Mesenchymal stem cell (in vitro differentiated cells and primary cell): ENCODE results near the gene KCNIP4.

Experiments used
- DNase-seq: peaks from one replicate; pipeline ENCODE4 v3.0.0-alpha.2; 2013
- H2AFZ ChIP-seq: one replicate; pipeline ENCODE4 v1.6.1; 2013; ENCODE audit warnings: low read depth, mild to moderate bottlenecking, control low read depth, inconsistent platforms, low read length, moderate library complexity
- H2AK5ac ChIP-seq: 2 replicates; pipeline ENCODE4 v1.6.1; 2013; ENCODE audit warnings: low read length, moderate library complexity, mild to moderate bottlenecking, inconsistent platforms; ENCODE audit not compliant: severe bottlenecking
- H2BK120ac ChIP-seq: one replicate; pipeline ENCODE4 v1.6.1; 2013; ENCODE audit warnings: low read depth, mild to moderate bottlenecking, inconsistent platforms, low read length, moderate library complexity
- H2BK12ac ChIP-seq, 2 experiments: one replicate each; pipeline ENCODE4 v1.6.1; 2013; ENCODE audit warnings: inconsistent platforms in 2 of 2, low read length in 2 of 2, mild to moderate bottlenecking in 2 of 2, moderate library complexity in 2 of 2, control low read depth in 1 of 2
- H2BK15ac ChIP-seq: one replicate; pipeline ENCODE4 v1.6.1; 2013; ENCODE audit warnings: mild to moderate bottlenecking, low read depth, inconsistent platforms; ENCODE audit not compliant: poor library complexity, severe bottlenecking
- H2BK5ac ChIP-seq: 2 replicates; pipeline ENCODE4 v1.6.1; 2013; ENCODE audit warnings: low read depth, mild to moderate bottlenecking, low read length, control low read depth, inconsistent platforms; ENCODE audit not compliant: poor library complexity, severe bottlenecking
- H3K14ac ChIP-seq, 2 experiments: one replicate each; pipeline ENCODE4 v1.6.1; 2013; ENCODE audit warnings: inconsistent platforms in 2 of 2, low read length in 2 of 2, control low read depth in 1 of 2, mild to moderate bottlenecking in 1 of 2, moderate library complexity in 1 of 2
- H3K18ac ChIP-seq, 2 experiments: one replicate each; pipeline ENCODE4 v1.6.1; 2013; ENCODE audit warnings: inconsistent platforms in 2 of 2, low read length in 2 of 2, control low read depth in 1 of 2, low read depth in 1 of 2, mild to moderate bottlenecking in 1 of 2
- H3K23ac ChIP-seq, 2 experiments: one replicate each; pipeline ENCODE4 v1.6.1; 2013; ENCODE audit warnings: inconsistent platforms in 2 of 2, low read length in 2 of 2, mild to moderate bottlenecking in 2 of 2, moderate library complexity in 2 of 2, control low read depth in 1 of 2
- H3K27ac ChIP-seq: 2 replicates; pipeline ENCODE4 v1.5.1; 2013; ENCODE audit warnings: mild to moderate bottlenecking, moderate library complexity, low read length, control low read depth, inconsistent platforms; ENCODE audit not compliant: poor library complexity, severe bottlenecking
- H3K27me3 ChIP-seq, 2 experiments: 2 replicates each; pipeline versions ENCODE4 v1.6.1 to v1.7.0; 2013; ENCODE audit warnings: low read length in 2 of 2, mild to moderate bottlenecking in 2 of 2, moderate library complexity in 2 of 2, control low read depth in 1 of 2, inconsistent platforms in 1 of 2; ENCODE audit not compliant: control insufficient read depth in 1 of 2, insufficient read depth in 1 of 2
- H3K36me3 ChIP-seq, 2 experiments: 2 replicates each; pipeline versions ENCODE4 v1.6.1 to v1.7.0; 2013; ENCODE audit warnings: low read length in 2 of 2, control low read depth in 1 of 2, inconsistent platforms in 1 of 2, low read depth in 1 of 2, mild to moderate bottlenecking in 1 of 2; ENCODE audit not compliant: insufficient read depth in 2 of 2, control insufficient read depth in 1 of 2
- H3K4ac ChIP-seq, 2 experiments: one replicate each; pipeline ENCODE4 v1.6.1; 2013; ENCODE audit warnings: inconsistent platforms in 2 of 2, low read length in 2 of 2, mild to moderate bottlenecking in 2 of 2, moderate library complexity in 2 of 2, control low read depth in 1 of 2, low read depth in 1 of 2
- H3K4me1 ChIP-seq: 2 replicates; pipeline ENCODE4 v1.6.1; 2013; ENCODE audit warnings: low read depth, low read length, control low read depth; ENCODE audit not compliant: control insufficient read depth, insufficient read depth
- H3K4me2 ChIP-seq: 2 replicates; pipeline ENCODE4 v1.6.1; 2013; ENCODE audit warnings: low read length, mild to moderate bottlenecking, inconsistent platforms; ENCODE audit not compliant: poor library complexity, severe bottlenecking
- H3K4me3 ChIP-seq, 2 experiments: 2 replicates each; pipeline versions ENCODE4 v1.5.1 to v1.7.0; 2013; ENCODE audit warnings: low read length in 2 of 2, mild to moderate bottlenecking in 2 of 2, control low read depth in 1 of 2, low read depth in 1 of 2; ENCODE audit not compliant: insufficient read depth in 1 of 2
- H3K79me1 ChIP-seq: replicated peaks from 2 replicates; pipeline ENCODE4 v1.6.1; 2013; ENCODE audit warnings: mild to moderate bottlenecking, control low read depth, low read length, inconsistent platforms; ENCODE audit not compliant: poor library complexity, severe bottlenecking
- H3K9ac ChIP-seq: 2 replicates; pipeline ENCODE4 v1.7.0; 2013; ENCODE audit warnings: mild to moderate bottlenecking, low read length, moderate library complexity
- H3K9me3 ChIP-seq: 2 replicates; pipeline ENCODE4 v1.7.0; 2013; ENCODE audit warnings: mild to moderate bottlenecking, low read length; ENCODE audit not compliant: control insufficient read depth
- H4K8ac ChIP-seq: one replicate; pipeline ENCODE4 v1.6.1; 2013; ENCODE audit warnings: inconsistent platforms, mild to moderate bottlenecking, low read length, moderate library complexity
- H4K91ac ChIP-seq: one replicate; pipeline ENCODE4 v1.6.1; 2013; ENCODE audit warnings: mild to moderate bottlenecking, low read length, inconsistent platforms
- WGBS: methylation state at CpG from one replicate; pipeline ENCODE4 v1.1.7; 2013; ENCODE audit warnings: mixed read lengths; 5-methylcytosine and 5-hydroxymethylcytosine counted together

KCNIP4 gene

GRCh38 chr4:20683766-20684165, 1264.8 kb downstream of the KCNIP4 start:
- no peak overlapping the region for H3K9ac ChIP-seq
- no peak overlapping the region for H2BK5ac ChIP-seq
- no peak overlapping the region for H3K14ac ChIP-seq
- no peak overlapping the region for H3K27ac ChIP-seq
- H4K8ac ChIP-seq: no peak overlapping the region
- H3K4me1 ChIP-seq: no peaks in the 10 kb centered on the region
- no peak overlapping the region for H2BK12ac ChIP-seq
- WGBS: no CpG with 5 or more reads among the region's 3 CpGs
- no peak overlapping the region for H4K91ac ChIP-seq
- H3K4me2 ChIP-seq: no peak overlapping the region
- H3K36me3 ChIP-seq: no peaks in the 10 kb centered on the region
- no peak overlapping the region for H2AK5ac ChIP-seq
- H3K23ac ChIP-seq: no peak overlapping the region
- H3K4ac ChIP-seq: no peak overlapping the region
- H3K18ac ChIP-seq: no peak overlapping the region
- no peak overlapping the region for H2AFZ ChIP-seq
- H2BK120ac ChIP-seq: no peak overlapping the region
- peaks cover 0 to 4% of the 10 kb centered on the region in 2 experiments for H3K27me3 ChIP-seq
- DNase-seq: no peak
- no peak overlapping the region for H3K4me3 ChIP-seq
- H3K79me1 ChIP-seq: no peaks in the 10 kb centered on the region
- no peak overlapping the region for H2BK15ac ChIP-seq
- H3K9me3 ChIP-seq: no peaks in the 10 kb centered on the region

GRCh38 chr4:20682853-20683252, 1265.7 kb downstream of the KCNIP4 start:
- Histone ChIP-seq H3K27ac (no peak overlapping the region), H2AK5ac (no peak overlapping the region), H3K23ac (no peak overlapping the region), H2BK12ac (no peak overlapping the region), H3K4ac (no peak overlapping the region), H2BK120ac (no peak overlapping the region), H4K8ac (no peak overlapping the region), H3K4me3 (no peak overlapping the region), H3K9me3 (no peaks in the 10 kb centered on the region), H2AFZ (no peak overlapping the region), H2BK15ac (no peak overlapping the region), H3K9ac (no peak overlapping the region), H3K4me1 (no peaks in the 10 kb centered on the region), H4K91ac (no peak overlapping the region), H2BK5ac (no peak overlapping the region), H3K36me3 (no peaks in the 10 kb centered on the region), H3K18ac (no peak overlapping the region), H3K79me1 (no peaks in the 10 kb centered on the region), H3K4me2 (no peak overlapping the region), H3K14ac (no peak overlapping the region), H3K27me3 (peaks cover 0 to 6% of the 10 kb centered on the region in 2 experiments)
- DNase-seq: no peak
- 69% methylated on average over 3 of the region's 3 CpGs for WGBS

- WGBS: 75% methylated on average over 1 of the region's 1 CpG
Observed at GRCh38 chr4:20681271-20681670, 1267.3 kb downstream of the KCNIP4 start.

GRCh38 chr4:20680736-20681135, 1267.8 kb downstream of the KCNIP4 start:
- no peak overlapping the region for H2BK15ac ChIP-seq
- no peak overlapping the region for H2BK12ac ChIP-seq
- no peaks in the 10 kb centered on the region for H3K4me1 ChIP-seq
- no peak overlapping the region for H3K4ac ChIP-seq
- no peaks in the 10 kb centered on the region for H3K36me3 ChIP-seq
- H3K23ac ChIP-seq: no peak overlapping the region
- no peak overlapping the region for H4K8ac ChIP-seq
- no peak overlapping the region for H2AFZ ChIP-seq
- H3K9ac ChIP-seq: no peak overlapping the region
- H4K91ac ChIP-seq: no peak overlapping the region
- no peaks in the 10 kb centered on the region for H3K9me3 ChIP-seq
- H3K4me2 ChIP-seq: no peak overlapping the region
- H3K4me3 ChIP-seq: no peak overlapping the region
- H3K79me1 ChIP-seq: no peaks in the 10 kb centered on the region
- H3K27me3 ChIP-seq: peaks cover 0 to 7% of the 10 kb centered on the region in 2 experiments
- H3K14ac ChIP-seq: no peak overlapping the region
- 63% methylated on average over 1 of the region's 1 CpG for WGBS
- DNase-seq: no peak
- no peak overlapping the region for H2AK5ac ChIP-seq
- no peak overlapping the region for H2BK5ac ChIP-seq
- H2BK120ac ChIP-seq: no peak overlapping the region
- H3K27ac ChIP-seq: no peak overlapping the region
- no peak overlapping the region for H3K18ac ChIP-seq

More at GRCh38 chr4:20681271-20681670, 1267.3 kb downstream of the KCNIP4 start:
- Histone ChIP-seq H3K23ac (no peak overlapping the region), H3K18ac (no peak overlapping the region), H2BK15ac (no peak overlapping the region), H3K79me1 (no peaks in the 10 kb centered on the region), H2BK5ac (no peak overlapping the region), H3K27ac (no peak overlapping the region), H3K36me3 (no peaks in the 10 kb centered on the region), H3K9ac (no peak overlapping the region), H3K4me3 (no peak overlapping the region), H3K4me1 (no peaks in the 10 kb centered on the region), H2AK5ac (no peak overlapping the region), H4K8ac (no peak overlapping the region), H3K9me3 (no peaks in the 10 kb centered on the region), H3K27me3 (peaks cover 0 to 7% of the 10 kb centered on the region in 2 experiments), H2AFZ (no peak overlapping the region), H3K4me2 (no peak overlapping the region), H4K91ac (no peak overlapping the region), H3K14ac (no peak overlapping the region), H3K4ac (no peak overlapping the region), H2BK120ac (no peak overlapping the region), H2BK12ac (no peak overlapping the region)
- DNase-seq: no peak
